A549 (cell line): ENCODE measurements around the gene TIGD1. TPM values are rescaled to one million over a fixed set of nuclear protein-coding genes. Genes with fewer than 3 reads are reported as not detected.

Experiments
- ATAC-seq, 2 experiments: fragments of 200-7000 bp in 1 of 2; fragments of >200 bp in 1 of 2; cut with Nextera tagmentation in 1 of 2; cut with Tn5 transposase in 1 of 2; 3 replicates each; pipeline versions ENCODE4 v1.8.0 to v1.9.1; 2018 to 2020; ENCODE audit warnings: mild to moderate bottlenecking in 1 of 2, moderate library complexity in 1 of 2
- CTCF ChIA-PET: fragments of 300-600 bp; sonication (Branson Sonifier 250); formaldehyde crosslinking; extraction: SDS; loops from one replicate; lab custom pipeline; 2021; ENCODE audit warnings: antibody characterized with exemption, inconsistent platforms; lab: Yijun Ruan, JAX
- POLR2A ChIA-PET: fragments of 350-600 bp; formaldehyde crosslinking; extraction: SDS; loops from one replicate; lab custom pipeline; 2021; ENCODE audit warnings: antibody characterized with exemption, inconsistent platforms; lab: Yijun Ruan, JAX
- DNase-seq, 2 experiments: peaks; one replicate each; pipeline versions ENCODE4 v3.0.0 to v3.0.0-alpha.2; 2011 to 2016; ENCODE audit warnings: low read depth in 1 of 2, low spot score in 1 of 2
- FAIRE-seq: peaks from 2 replicates; lab custom pipeline; 2011; peaks lifted over from hg19 to GRCh38; lab: Jason Lieb, UNC
- H3K27ac ChIP-seq, 2 experiments: fragments of >200 bp; sonication (Bioruptor Twin); formaldehyde crosslinking; 3 replicates each; pipeline ENCODE4 v1.5.1; 2016 to 2017
- H3K4me1 ChIP-seq: fragments of >200 bp; sonication (Bioruptor Twin); formaldehyde crosslinking; 3 replicates; pipeline ENCODE4 v1.6.1; 2016
- H3K4me2 ChIP-seq: fragments of >200 bp; sonication (Bioruptor Twin); formaldehyde crosslinking; 3 replicates; pipeline ENCODE4 v1.6.1; 2016
- H3K4me3 ChIP-seq: fragments of >200 bp; sonication (Bioruptor Twin); formaldehyde crosslinking; 3 replicates; pipeline ENCODE4 v1.5.1; 2016
- H3K9me3 ChIP-seq: fragments of >200 bp; sonication (Bioruptor Twin); formaldehyde crosslinking; 3 replicates; pipeline ENCODE4 v1.6.1; 2016
- BCL3 ChIP-seq: fragments of >200 bp; sonication (Bioruptor Twin); formaldehyde crosslinking; IDR thresholded peaks from 3 replicates; pipeline ENCODE4 v1.6.1; 2016
- BHLHE40 ChIP-seq: IDR thresholded peaks from 2 replicates; pipeline ENCODE4 v1.6.1; 2012; ENCODE audit warnings: low read depth, low read length, inconsistent platforms
- CTCF ChIP-seq: fragments of >200 bp; sonication (Bioruptor Twin); formaldehyde crosslinking; IDR thresholded peaks from 3 replicates; pipeline ENCODE4 v1.5.1; 2016
- ELK1 ChIP-seq: fragments of 150-350 bp; IDR thresholded peaks from 2 replicates; pipeline ENCODE4 v1.6.1; 2014; ENCODE audit warnings: low read depth, mild to moderate bottlenecking, low read length
- EP300 ChIP-seq, 2 experiments: fragments of >200 bp; sonication (Bioruptor Twin); formaldehyde crosslinking; IDR thresholded peaks; 2 replicates in 1 of 2; 3 replicates in 1 of 2; pipeline ENCODE4 v1.6.1; 2016 to 2017
- FOSB ChIP-seq: fragments of 250-450 bp; sonication (Bioruptor Pico); IDR thresholded peaks from 2 replicates; pipeline ENCODE4 v1.5.0; 2020; ENCODE audit warnings: mild to moderate bottlenecking, moderate library complexity
- FOSL2 ChIP-seq, 2 experiments: fragments of 450-650 bp in 1 of 2; fragments of >200 bp in 1 of 2; sonication (Bioruptor Twin) in 1 of 2; formaldehyde crosslinking; IDR thresholded peaks; 2 replicates each; pipeline versions ENCODE4 v1.5.0 to v1.6.1; 2016 to 2020; ENCODE audit warnings: mild to moderate bottlenecking in 1 of 2, moderate library complexity in 1 of 2
- FOXS1 ChIP-seq: fragments of 250-450 bp; sonication (Bioruptor Pico); IDR thresholded peaks from 2 replicates; pipeline ENCODE4 v1.5.0; 2020; ENCODE audit warnings: mild to moderate bottlenecking, moderate library complexity
- GATA3 ChIP-seq: IDR thresholded peaks from 2 replicates; pipeline ENCODE4 v1.6.1; 2012; ENCODE audit warnings: borderline replicate concordance
- HES2 ChIP-seq: fragments of >200 bp; sonication (Bioruptor Twin); formaldehyde crosslinking; IDR thresholded peaks from 2 replicates; pipeline ENCODE4 v1.6.1; 2016
- JUN ChIP-seq, 2 experiments: fragments of >200 bp; sonication (Bioruptor Twin); formaldehyde crosslinking; IDR thresholded peaks; 2 replicates in 1 of 2; 3 replicates in 1 of 2; pipeline ENCODE4 v1.6.1; 2016 to 2017
- MAFK ChIP-seq: fragments of 450-650 bp; IDR thresholded peaks from 2 replicates; pipeline ENCODE4 v1.6.1; 2014; ENCODE audit not compliant: partially characterized antibody
- MAX ChIP-seq: IDR thresholded peaks from 2 replicates; pipeline ENCODE4 v1.6.1; 2012
- MAZ ChIP-seq: fragments of 150-350 bp; IDR thresholded peaks from 2 replicates; pipeline ENCODE4 v1.6.1; 2014; ENCODE audit warnings: antibody characterized with exemption, low read depth, low read length, borderline replicate concordance
- MYC ChIP-seq: IDR thresholded peaks from 2 replicates; pipeline ENCODE4 v1.6.1; 2012; ENCODE audit warnings: mild to moderate bottlenecking, inconsistent platforms, low read length, improper control_type of control experiment, borderline replicate concordance
- NFE2L2 ChIP-seq: fragments of 150-350 bp; conservative IDR thresholded peaks from 2 replicates; pipeline ENCODE4 v1.6.1; 2014; ENCODE audit warnings: low read length
- NR3C1 ChIP-seq: fragments of >200 bp; sonication (Bioruptor Twin); formaldehyde crosslinking; IDR thresholded peaks from 3 replicates; pipeline ENCODE4 v1.6.1; 2017
- RAD21 ChIP-seq, 2 experiments: fragments of >200 bp in 1 of 2; sonication (Bioruptor Twin) in 1 of 2; formaldehyde crosslinking in 1 of 2; IDR thresholded peaks in 1 of 2; conservative IDR thresholded peaks in 1 of 2; 2 replicates in 1 of 2; 3 replicates in 1 of 2; pipeline ENCODE4 v1.6.1; 2012 to 2018; ENCODE audit warnings: inconsistent platforms in 1 of 2
- RCOR1 ChIP-seq: fragments of 150-350 bp; IDR thresholded peaks from 2 replicates; pipeline ENCODE4 v1.6.1; 2014; ENCODE audit warnings: antibody characterized with exemption, low read length, low read depth
- RFX5 ChIP-seq: fragments of 450-650 bp; IDR thresholded peaks from 2 replicates; pipeline ENCODE4 v1.7.1; 2014; ENCODE audit warnings: antibody characterized with exemption, mild to moderate bottlenecking, moderate library complexity
- TFCP2L1 ChIP-seq: fragments of 250-450 bp; sonication (Bioruptor Pico); IDR thresholded peaks from 2 replicates; pipeline ENCODE4 v1.5.0; 2021; ENCODE audit warnings: mild to moderate bottlenecking
- USF2 ChIP-seq: fragments of 450-650 bp; IDR thresholded peaks from 2 replicates; pipeline ENCODE4 v1.6.1; 2014; ENCODE audit warnings: antibody characterized with exemption
- ZFP36 ChIP-seq: fragments of 450-650 bp; IDR thresholded peaks from 2 replicates; pipeline ENCODE4 v1.6.1; 2014; ENCODE audit warnings: borderline replicate concordance; ENCODE audit not compliant: partially characterized antibody
- ZSCAN20 ChIP-seq: fragments of 250-450 bp; sonication (Bioruptor Pico); IDR thresholded peaks from 2 replicates; pipeline ENCODE4 v1.8.0; 2022; ENCODE audit warnings: mild to moderate bottlenecking, moderate library complexity
- WGBS: methylation state at CpG from one replicate; pipeline ENCODE4 v1.1.6; 2017; ENCODE audit errors: missing lambda C conversion rate; 5-methylcytosine and 5-hydroxymethylcytosine counted together
- polyA plus RNA-seq, 4 experiments: library from polyadenylated mRNA; depleted of rRNA in 3 of 4; stranded (reverse); fragments of >200 nt; fragmentation: RNase III in 1 of 4; extraction: RNeasy Plus Mini Kit Qiagen cat#74134 plus additional on column Dnase treatment in 1 of 4; gene quantifications; 2 replicates in 3 of 4; 3 replicates in 1 of 4; pipeline ENCODE4 v1.2.3, GENCODE V29; 2011 to 2017

TIGD1 gene
- polyA plus RNA-seq, 2 of the 4 experiments (the other 2 are of a cell fraction): 5.7 to 10.5 TPM

- DNase-seq (no peak), FAIRE-seq (no peak), ATAC-seq (no peak)
- Histone ChIP-seq H3K4me3 (no peak overlapping the region), H3K27ac (no peak overlapping the region), H3K4me2 (no peak overlapping the region), H3K9me3 (no peaks in the 10 kb centered on the region), H3K4me1 (no peaks in the 10 kb centered on the region)
- POLR2A ChIA-PET: no interaction called here
- TF ChIP-seq ZFP36 (no peak), RFX5 (no peak), MAX (no peak), EP300 (IDR thresholded peaks at IDR 0.05) (no peak), GATA3 (no peak), FOSB (CRISPR knock-in tag) (no peak), MAZ (no peak), FOXS1 (CRISPR knock-in tag) (no peak)
- CTCF ChIA-PET: interaction anchor here (1.5 to 2.0 kb wide), 2 partner anchors 10 to 13 kb away, joined by 5 to 6 read pairs; no protein-coding TSS in a partner anchor
- 79% methylated on average over 6 of the region's 6 CpGs for WGBS
These were observed 30.3 kb upstream of the TIGD1 start for GRCh38 chr2:232580648-232580981.

GRCh38 chr2:232578626-232579025 is 28.3 kb upstream of the TIGD1 start:
- no peak for DNase-seq
- 96% methylated on average over 2 of the region's 2 CpGs for WGBS
- TF ChIP-seq MAFK (peak; percentile 83), FOSL2 (IDR thresholded peaks at IDR 0.05) (no peak), FOSL2 (CRISPR knock-in tag; IDR thresholded peaks at IDR 0.05) (no peak), RCOR1 (no peak)
- H3K4me2 ChIP-seq: no peak overlapping the region
- no peak for ATAC-seq
- H3K27ac ChIP-seq: no peak overlapping the region
- H3K4me1 ChIP-seq: no peaks in the 10 kb centered on the region
- no peak overlapping the region for H3K4me3 ChIP-seq
- ChIA-PET POLR2A (interaction anchor here (2.0 kb wide), 1 partner anchor 28 kb away, joined by 5 read pairs; the partner anchor contains the start of genes EIF4E2 and TIGD1), CTCF (interaction anchor here (0.9 to 2.0 kb wide), 2 partner anchors 8 to 11 kb away, joined by 3 to 5 read pairs; no protein-coding TSS in a partner anchor)
- H3K9me3 ChIP-seq: no peaks in the 10 kb centered on the region
- no peak for FAIRE-seq

- H3K9me3 ChIP-seq: no peaks in the 10 kb centered on the region
- DNase-seq: no peak
- TF ChIP-seq RFX5: no peak
- TF ChIP-seq, all 56 proteins: peak for 0
- CTCF ChIA-PET: interaction anchor here (0.9 to 1.6 kb wide), 3 partner anchors 9 to 56 kb away, joined by 3 to 4 read pairs (median 4); no protein-coding TSS in a partner anchor
- H3K4me1 ChIP-seq: no peaks in the 10 kb centered on the region
- no peak overlapping the region for H3K27ac ChIP-seq
- POLR2A ChIA-PET: interaction anchor here (2.0 kb wide), 1 partner anchor 27 kb away, joined by 5 read pairs; the partner anchor contains the start of genes EIF4E2 and TIGD1
- no peak for FAIRE-seq
- WGBS: 76% methylated on average over 2 of the region's 2 CpGs
- no peak overlapping the region for H3K4me2 ChIP-seq
- no peak overlapping the region for H3K4me3 ChIP-seq
- 0 out of 6 replicates have a peak, but pooled peaks of 1 of the 2 experiments have one; percentile 14 for ATAC-seq
These were observed 27.5 kb upstream of the TIGD1 start for GRCh38 chr2:232577841-232578240.

- WGBS: 54% methylated on average over 2 of the region's 2 CpGs
- H3K4me1 ChIP-seq: no peaks in the 10 kb centered on the region
- H3K4me2 ChIP-seq: no peak overlapping the region
- FAIRE-seq: no peak
- TF ChIP-seq ELK1: no peak
- TF ChIP-seq FOSL2 (IDR thresholded peaks at IDR 0.05): no peak
- no peak for TF ChIP-seq FOSL2 (CRISPR knock-in tag; IDR thresholded peaks at IDR 0.05)
- TF ChIP-seq BHLHE40: no peak
- no peak for TF ChIP-seq MAX
- TF ChIP-seq CTCF: no peak
- TF ChIP-seq NFE2L2: no peak
- TF ChIP-seq JUN (IDR thresholded peaks at IDR 0.05): no peak
- TF ChIP-seq BCL3: no peak
- TF ChIP-seq NR3C1: no peak
- TF ChIP-seq ZSCAN20: no peak
- no peak for TF ChIP-seq ZFP36
- no peak for TF ChIP-seq USF2
- TF ChIP-seq HES2: no peak
- TF ChIP-seq MYC: no peak
- no peak for TF ChIP-seq RAD21 (conservative IDR thresholded peaks at IDR 0.05 in 1 of 2, IDR thresholded peaks at IDR 0.05 in 1 of 2)
- no peak for TF ChIP-seq TFCP2L1 (CRISPR knock-in tag)
- H3K4me3 ChIP-seq: no peak overlapping the region
- no peaks in the 10 kb centered on the region for H3K9me3 ChIP-seq
- ChIA-PET POLR2A (no interaction called here), CTCF (interaction anchor here (0.9 to 1.6 kb wide), 3 partner anchors 8 to 55 kb away, joined by 3 to 4 read pairs (median 4); no protein-coding TSS in a partner anchor)
- no peak for ATAC-seq
- H3K27ac ChIP-seq: no peak overlapping the region
- no peak for DNase-seq
These were observed 26.6 kb upstream of the TIGD1 start for GRCh38 chr2:232576995-232577394.
